ENCODE results near the gene TRPM8.
A peak's percentile ranks its signal among the peaks of the same experiment; 100 is the strongest.

TRPM8 gene

GRCh38 chr2:233976690-233977294, 59.6 kb downstream of the TRPM8 start:
- Mint-ChIP-seq H3K9me3 (ENCODE audit: low read depth) (no peaks in the 10 kb centered on the region), H3K4me3 (no peak overlapping the region), H3K27ac (no peak overlapping the region), H3K27me3 (no peaks in the 10 kb centered on the region), H3K36me3 (no peaks in the 10 kb centered on the region), H3K4me1 (ENCODE audit: low read depth) (peaks cover 31% of the 10 kb centered on the region)

GRCh38 chr2:233977296-233977837, 60.2 kb downstream of the TRPM8 start:
- Mint-ChIP-seq H3K4me1 (ENCODE audit: low read depth) (peaks cover 31% of the 10 kb centered on the region), H3K4me3 (no peak overlapping the region), H3K36me3 (no peaks in the 10 kb centered on the region), H3K27me3 (no peaks in the 10 kb centered on the region), H3K27ac (no peak overlapping the region), H3K9me3 (ENCODE audit: low read depth) (no peaks in the 10 kb centered on the region)

- Mint-ChIP-seq H3K4me3 (no peak overlapping the region), H3K9me3 (ENCODE audit: low read depth) (no peaks in the 10 kb centered on the region), H3K27ac (no peak overlapping the region), H3K27me3 (no peaks in the 10 kb centered on the region), H3K36me3 (no peaks in the 10 kb centered on the region), H3K4me1 (ENCODE audit: low read depth) (peaks cover 31% of the 10 kb centered on the region)
Measured at GRCh38 chr2:233979748-233980147, 62.6 kb downstream of the TRPM8 start.

GRCh38 chr2:233980955-233981561, 63.9 kb downstream of the TRPM8 start:
- H3K27me3 Mint-ChIP-seq = no peaks in the 10 kb centered on the region

GRCh38 chr2:233981574-233982420, 64.6 kb downstream of the TRPM8 start:
- Mint-ChIP-seq H3K36me3 (no peaks in the 10 kb centered on the region), H3K4me1 (ENCODE audit: low read depth) (peaks cover 25% of the 10 kb centered on the region), H3K4me3 (no peak overlapping the region), H3K27ac (no peak overlapping the region), H3K9me3 (ENCODE audit: low read depth) (peaks cover 3% of the 10 kb centered on the region), H3K27me3 (no peaks in the 10 kb centered on the region)

More at GRCh38 chr2:233980955-233981561, 63.9 kb downstream of the TRPM8 start:
- peaks cover 3% of the 10 kb centered on the region for H3K9me3 Mint-ChIP-seq (ENCODE audit: low read depth)
- no peak overlapping the region for H3K4me3 Mint-ChIP-seq
- H3K4me1 Mint-ChIP-seq (ENCODE audit: low read depth) = peaks cover 31% of the 10 kb centered on the region
- no peak overlapping the region for H3K27ac Mint-ChIP-seq
- no peaks in the 10 kb centered on the region for H3K36me3 Mint-ChIP-seq

GRCh38 chr2:233982421-233983121, 65.4 kb downstream of the TRPM8 start:
- Mint-ChIP-seq H3K4me1 (ENCODE audit: low read depth) (peaks cover 19% of the 10 kb centered on the region), H3K36me3 (no peaks in the 10 kb centered on the region), H3K9me3 (ENCODE audit: low read depth) (peaks cover 3% of the 10 kb centered on the region), H3K4me3 (no peak overlapping the region), H3K27me3 (no peaks in the 10 kb centered on the region), H3K27ac (no peak overlapping the region)

- peaks cover 9% of the 10 kb centered on the region for H3K9me3 Mint-ChIP-seq (ENCODE audit: low read depth)
- no peaks in the 10 kb centered on the region for H3K27me3 Mint-ChIP-seq
- peaks cover 21% of the 10 kb centered on the region for H3K4me1 Mint-ChIP-seq (ENCODE audit: low read depth)
- H3K4me3 Mint-ChIP-seq = no peak overlapping the region
- peaks cover 3% of the 10 kb centered on the region for H3K36me3 Mint-ChIP-seq
- no peak overlapping the region for H3K27ac Mint-ChIP-seq
Measured at GRCh38 chr2:233983445-233983844, 66.3 kb downstream of the TRPM8 start.

- Mint-ChIP-seq H3K36me3 (peaks cover 5% of the 10 kb centered on the region), H3K4me1 (ENCODE audit: low read depth) (peaks cover 52% of the 10 kb centered on the region), H3K27me3 (no peaks in the 10 kb centered on the region), H3K9me3 (ENCODE audit: low read depth) (peaks cover 9% of the 10 kb centered on the region), H3K4me3 (no peak overlapping the region), H3K27ac (no peak overlapping the region)
Measured at GRCh38 chr2:233988581-233988980, 71.4 kb downstream of the TRPM8 start.

GRCh38 chr2:233989221-233989858, 72.2 kb downstream of the TRPM8 start:
- H3K36me3 Mint-ChIP-seq = peaks cover 5% of the 10 kb centered on the region
- no peak overlapping the region for H3K4me3 Mint-ChIP-seq
- peaks cover 9% of the 10 kb centered on the region for H3K9me3 Mint-ChIP-seq (ENCODE audit: low read depth)
- peaks cover 54% of the 10 kb centered on the region for H3K4me1 Mint-ChIP-seq (ENCODE audit: low read depth)
- H3K27ac Mint-ChIP-seq = peak overlapping the region; percentile 23
- no peaks in the 10 kb centered on the region for H3K27me3 Mint-ChIP-seq

GRCh38 chr2:233990261-233990798, 73.2 kb downstream of the TRPM8 start:
- Mint-ChIP-seq H3K27me3 (no peaks in the 10 kb centered on the region), H3K4me1 (ENCODE audit: low read depth) (peaks cover 63% of the 10 kb centered on the region), H3K36me3 (peaks cover 5% of the 10 kb centered on the region), H3K27ac (peak overlapping the region; percentile 62), H3K4me3 (peak overlapping the region; percentile 71), H3K9me3 (ENCODE audit: low read depth) (peaks cover 6% of the 10 kb centered on the region)

- Mint-ChIP-seq H3K36me3 (peaks cover 5% of the 10 kb centered on the region), H3K27ac (peak overlapping the region; percentile 46), H3K27me3 (no peaks in the 10 kb centered on the region), H3K9me3 (ENCODE audit: low read depth) (peaks cover 6% of the 10 kb centered on the region), H3K4me3 (peak overlapping the region; percentile 71), H3K4me1 (ENCODE audit: low read depth) (peaks cover 67% of the 10 kb centered on the region)
Measured at GRCh38 chr2:233991196-233991595, 74.0 kb downstream of the TRPM8 start.

GRCh38 chr2:233992513-233993217, 75.5 kb downstream of the TRPM8 start:
- no peak overlapping the region for H3K27ac Mint-ChIP-seq
- peaks cover 6% of the 10 kb centered on the region for H3K9me3 Mint-ChIP-seq (ENCODE audit: low read depth)
- no peaks in the 10 kb centered on the region for H3K27me3 Mint-ChIP-seq
- H3K4me1 Mint-ChIP-seq (ENCODE audit: low read depth) = peaks cover 77% of the 10 kb centered on the region
- H3K4me3 Mint-ChIP-seq = peak overlapping the region; percentile 12
- H3K36me3 Mint-ChIP-seq = peaks cover 5% of the 10 kb centered on the region

GRCh38 chr2:233993461-233993860, 76.3 kb downstream of the TRPM8 start:
- Mint-ChIP-seq H3K4me1 (ENCODE audit: low read depth) (peaks cover 73% of the 10 kb centered on the region), H3K27ac (no peak overlapping the region), H3K9me3 (ENCODE audit: low read depth) (no peaks in the 10 kb centered on the region), H3K36me3 (peaks cover 2% of the 10 kb centered on the region), H3K27me3 (no peaks in the 10 kb centered on the region), H3K4me3 (no peak overlapping the region)

Measured in activated naive CD8-positive, alpha-beta T cell (primary cell).